Thyroid gland (tissue), 4 donors: ENCODE results near the gene DLGAP5. TPM values are rescaled to one million over a fixed set of nuclear protein-coding genes. Genes with fewer than 3 reads are reported as not detected.

Experiments used
- DNase-seq, 2 donors: peaks; one replicate each; pipeline ENCODE4 v3.0.0-alpha.2; 2019
- H3K27ac ChIP-seq, 3 donors: fragments of 200-600 bp; sonication (generic); 1 replicate in 2 of 3; 2 replicates in 1 of 3; pipeline ENCODE4 v1.5.1; 2016 to 2019; ENCODE audit warnings: mild to moderate bottlenecking in 1 of 3, moderate library complexity in 1 of 3
- H3K27me3 ChIP-seq: fragments of 200-600 bp; sonication (generic); one replicate; pipeline ENCODE4 v1.5.1; 2019
- H3K36me3 ChIP-seq, 2 donors: fragments of 200-600 bp; sonication (generic); one replicate each; pipeline ENCODE4 v1.5.1; 2016 to 2019
- H3K4me1 ChIP-seq, 2 donors: fragments of 200-600 bp; sonication (generic); one replicate each; pipeline ENCODE4 v1.5.1; 2017 to 2019
- H3K4me3 ChIP-seq, 3 donors: fragments of 200-600 bp; sonication (generic); replicated peaks in 1 of 3; 1 replicate in 2 of 3; 2 replicates in 1 of 3; pipeline ENCODE4 v1.5.1; 2016; ENCODE audit warnings: mild to moderate bottlenecking in 1 of 3
- H3K9me3 ChIP-seq: fragments of 200-600 bp; sonication (generic); one replicate; pipeline ENCODE4 v1.5.1; 2017
- CTCF ChIP-seq, 6 experiments: fragments of 200-600 bp in 3 of 6; fragments of 450-650 bp in 3 of 6; sonication (generic) in 3 of 6; IDR thresholded peaks; one replicate each; pipeline ENCODE4 v1.5.1; 2016 to 2019; ENCODE audit warnings: antibody characterized with exemption in 6 of 6, mild to moderate bottlenecking in 2 of 6, inconsistent platforms in 1 of 6, moderate library complexity in 1 of 6
- POLR2A ChIP-seq, 2 donors: fragments of 450-650 bp; IDR thresholded peaks; one replicate each; pipeline ENCODE4 v1.6.1; 2017; ENCODE audit warnings: antibody characterized with exemption in 2 of 2, mild to moderate bottlenecking in 2 of 2, moderate library complexity in 1 of 2
- WGBS, 2 donors: methylation state at CpG; one replicate each; pipeline ENCODE4 v1.1.5; 2017; 5-methylcytosine and 5-hydroxymethylcytosine counted together
- intact Hi-C: fragments of 100-400 bp; cut with DNase I; formaldehyde crosslinking; loops from one replicate; pipeline ENCODE4 v1.15.1; 2023
- total RNA-seq, 4 donors: library from RNA; depleted of rRNA; stranded (reverse); fragments of >200 nt; gene quantifications; one replicate each; pipeline ENCODE4 v1.2.3, GENCODE V29; 2016

DLGAP5 gene
- total RNA-seq, 4 donors from 2014 or later: 0.22 to 0.42 (median 0.27) TPM; not detected in 1

GRCh38 chr14:55233591-55233990, 42.2 kb upstream of the DLGAP5 start:
- intact Hi-C loops: no loop called here
- 58 to 75% methylated on average over 3 of the region's 3 CpGs for WGBS, 2 donors
- Histone ChIP-seq H3K27ac (no peak overlapping the region), H3K36me3 (no peaks in the 10 kb centered on the region), H3K4me3 (no peak overlapping the region), H3K4me1 (peaks cover 0 to 3% of the 10 kb centered on the region in 2 donors), H3K9me3 (no peaks in the 10 kb centered on the region), H3K27me3 (no peaks in the 10 kb centered on the region)
- DNase-seq: no peak
- no peak for TF ChIP-seq CTCF (IDR thresholded peaks at IDR 0.05)

- Histone ChIP-seq H3K27ac (no peak overlapping the region), H3K9me3 (no peaks in the 10 kb centered on the region), H3K4me3 (no peak overlapping the region), H3K36me3 (no peaks in the 10 kb centered on the region), H3K4me1 (peaks cover 0 to 2% of the 10 kb centered on the region in 2 donors), H3K27me3 (no peaks in the 10 kb centered on the region)
- TF ChIP-seq POLR2A (IDR thresholded peaks at IDR 0.05): no peak
- no peak for TF ChIP-seq CTCF (IDR thresholded peaks at IDR 0.05)
- 87 to 88% methylated on average over 2 of the region's 2 CpGs for WGBS, 2 donors
- intact Hi-C loops: no loop called here
- DNase-seq: no peak
Observed at GRCh38 chr14:55228261-55228660, 36.9 kb upstream of the DLGAP5 start.

- no peaks in the 10 kb centered on the region for H3K27me3 ChIP-seq
- intact Hi-C loops: no loop called here
- TF ChIP-seq POLR2A (IDR thresholded peaks at IDR 0.05): no peak
- TF ChIP-seq CTCF (IDR thresholded peaks at IDR 0.05): no peak
Observed at GRCh38 chr14:55223364-55223763, 32.0 kb upstream of the DLGAP5 start.

GRCh38 chr14:55221968-55222367, 30.6 kb upstream of the DLGAP5 start:
- H3K4me1 ChIP-seq: no peaks in the 10 kb centered on the region
- H3K4me3 ChIP-seq: no peak overlapping the region
- TF ChIP-seq POLR2A (IDR thresholded peaks at IDR 0.05) (no peak), CTCF (IDR thresholded peaks at IDR 0.05) (no peak)
- no peaks in the 10 kb centered on the region for H3K36me3 ChIP-seq
- H3K27me3 ChIP-seq: no peaks in the 10 kb centered on the region
- no peak overlapping the region for H3K27ac ChIP-seq
- intact Hi-C loops: no loop called here
- no peak for DNase-seq
- no peaks in the 10 kb centered on the region for H3K9me3 ChIP-seq

More at GRCh38 chr14:55223364-55223763, 32.0 kb upstream of the DLGAP5 start:
- Histone ChIP-seq H3K4me1 (no peaks in the 10 kb centered on the region), H3K27ac (no peak overlapping the region), H3K36me3 (no peaks in the 10 kb centered on the region), H3K9me3 (no peaks in the 10 kb centered on the region), H3K4me3 (no peak overlapping the region)
- no peak for DNase-seq

- Histone ChIP-seq H3K4me1 (no peaks in the 10 kb centered on the region), H3K9me3 (no peaks in the 10 kb centered on the region), H3K4me3 (no peak overlapping the region), H3K27me3 (no peaks in the 10 kb centered on the region), H3K27ac (no peak overlapping the region), H3K36me3 (no peaks in the 10 kb centered on the region)
- no peak for DNase-seq
- TF ChIP-seq CTCF (IDR thresholded peaks at IDR 0.05) (no peak), POLR2A (IDR thresholded peaks at IDR 0.05) (no peak)
- intact Hi-C loops: no loop called here
- 86 to 87% methylated on average over 4 of the region's 4 CpGs for WGBS, 2 donors
Observed at GRCh38 chr14:55221186-55221585, 29.8 kb upstream of the DLGAP5 start.
